ENCODE measurements around the gene TRMT10B.

The TRMT10B gene

DNA sequence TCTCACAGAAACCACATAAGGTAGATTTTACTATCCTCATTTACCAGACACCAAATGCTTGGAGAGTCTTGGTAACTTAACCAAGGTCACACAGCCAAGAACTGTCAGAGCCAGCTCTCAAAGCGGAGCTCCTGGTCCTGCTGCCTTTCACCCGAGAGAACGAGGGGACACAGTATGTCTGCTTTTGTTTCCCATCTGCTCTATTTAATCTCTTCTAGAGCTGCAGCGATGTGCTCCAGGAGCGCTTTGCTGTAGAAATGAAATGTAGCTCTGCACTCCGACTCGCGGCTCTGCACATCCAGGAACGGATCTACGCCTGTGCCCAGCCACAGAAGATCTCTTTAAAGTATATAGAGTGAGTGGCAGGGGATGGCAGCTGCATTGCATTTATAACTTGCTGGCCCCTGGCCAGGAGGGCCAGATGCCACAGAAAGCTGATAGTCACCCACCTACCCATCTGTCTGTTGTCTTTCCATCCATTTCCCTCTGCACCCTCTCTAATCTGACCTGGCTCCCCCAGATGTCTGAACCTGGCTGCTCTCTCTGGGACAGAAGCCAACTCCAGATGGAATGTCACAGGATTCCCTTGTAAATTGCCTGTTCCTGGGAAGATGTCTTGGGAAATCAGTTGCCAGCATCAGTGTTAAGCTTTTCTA lies 21.4 kb upstream of the TRMT10B start:
- CTCF ChIA-PET: no interaction called here
- TF ChIP-seq, protein P1, sequence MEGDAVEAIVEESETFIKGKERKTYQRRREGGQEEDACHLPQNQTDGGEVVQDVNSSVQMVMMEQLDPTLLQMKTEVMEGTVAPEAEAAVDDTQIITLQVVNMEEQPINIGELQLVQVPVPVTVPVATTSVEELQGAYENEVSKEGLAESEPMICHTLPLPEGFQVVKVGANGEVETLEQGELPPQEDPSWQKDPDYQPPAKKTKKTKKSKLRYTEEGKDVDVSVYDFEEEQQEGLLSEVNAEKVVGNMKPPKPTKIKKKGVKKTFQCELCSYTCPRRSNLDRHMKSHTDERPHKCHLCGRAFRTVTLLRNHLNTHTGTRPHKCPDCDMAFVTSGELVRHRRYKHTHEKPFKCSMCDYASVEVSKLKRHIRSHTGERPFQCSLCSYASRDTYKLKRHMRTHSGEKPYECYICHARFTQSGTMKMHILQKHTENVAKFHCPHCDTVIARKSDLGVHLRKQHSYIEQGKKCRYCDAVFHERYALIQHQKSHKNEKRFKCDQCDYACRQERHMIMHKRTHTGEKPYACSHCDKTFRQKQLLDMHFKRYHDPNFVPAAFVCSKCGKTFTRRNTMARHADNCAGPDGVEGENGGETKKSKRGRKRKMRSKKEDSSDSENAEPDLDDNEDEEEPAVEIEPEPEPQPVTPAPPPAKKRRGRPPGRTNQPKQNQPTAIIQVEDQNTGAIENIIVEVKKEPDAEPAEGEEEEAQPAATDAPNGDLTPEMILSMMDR (conservative IDR thresholded peaks at IDR 0.05; ENCODE audit: low read depth): no peak
- DNase-seq (ENCODE audit: low spot score): no peak
- H3K27ac ChIP-seq: no peak overlapping the region
- POLR2A ChIA-PET (ENCODE audit: low non-redundant PET): no interaction called here

GRCh38 chr9:37732952-37733351 lies 20.7 kb upstream of the TRMT10B start:
- TF ChIP-seq, protein P1 (conservative IDR thresholded peaks at IDR 0.05; ENCODE audit: low read depth): no peak
- no peak for DNase-seq (ENCODE audit: low spot score)
- ChIA-PET POLR2A (ENCODE audit: low non-redundant PET) (no interaction called here), CTCF (interaction anchor here (0.7 kb wide), 1 partner anchor 90 kb away, joined by 3 read pairs; no protein-coding TSS in a partner anchor)
- H3K27ac ChIP-seq: no peak overlapping the region

GRCh38 chr9:37739222-37739621 lies 14.4 kb upstream of the TRMT10B start:
- DNase-seq (ENCODE audit: low spot score): no peak
- H3K27ac ChIP-seq: no peak overlapping the region
- POLR2A ChIA-PET (ENCODE audit: low non-redundant PET): no interaction called here
- CTCF ChIA-PET: no interaction called here
- TF ChIP-seq, protein P1 (conservative IDR thresholded peaks at IDR 0.05; ENCODE audit: low read depth): no peak

- no peak for DNase-seq (ENCODE audit: low spot score)
- CTCF ChIA-PET: no interaction called here
- POLR2A ChIA-PET (ENCODE audit: low non-redundant PET): no interaction called here
- H3K27ac ChIP-seq: no peak overlapping the region
- TF ChIP-seq, protein P1 (conservative IDR thresholded peaks at IDR 0.05; ENCODE audit: low read depth): no peak
Observed at GRCh38 chr9:37740128-37740527, 13.5 kb upstream of the TRMT10B start.

- ChIA-PET POLR2A (ENCODE audit: low non-redundant PET) (no interaction called here), CTCF (no interaction called here)
- TF ChIP-seq, protein P1 (conservative IDR thresholded peaks at IDR 0.05; ENCODE audit: low read depth): no peak
- DNase-seq (ENCODE audit: low spot score): no peak
- H3K27ac ChIP-seq: no peak overlapping the region
Observed at GRCh38 chr9:37740631-37741328, 12.8 kb upstream of the TRMT10B start.

- H3K27ac ChIP-seq: no peak overlapping the region
- DNase-seq (ENCODE audit: low spot score): no peak
- TF ChIP-seq, protein P1 (conservative IDR thresholded peaks at IDR 0.05; ENCODE audit: low read depth): no peak
- ChIA-PET CTCF (interaction anchor here (0.5 to 0.7 kb wide), 4 partner anchors 32 to 275 kb away, joined by 3 to 8 read pairs (median 3); no protein-coding TSS in a partner anchor), POLR2A (ENCODE audit: low non-redundant PET) (no interaction called here)
Observed at GRCh38 chr9:37745970-37746369, 7.6 kb upstream of the TRMT10B start.
